A549 (cell line): ENCODE data around the gene TRIM26.

Source experiments
- NR3C1 ChIP-seq: fragments of >200 bp; sonication (Bioruptor Twin); formaldehyde crosslinking; IDR thresholded peaks from 3 replicates; pipeline ENCODE4 v1.6.1; 2017
- RCOR1 ChIP-seq: fragments of 150-350 bp; IDR thresholded peaks from 2 replicates; pipeline ENCODE4 v1.6.1; 2014; ENCODE audit warnings: antibody characterized with exemption, low read length, low read depth
- TF ChIP-seq, protein P1 (sequence below): fragments of >200 bp; sonication (Bioruptor Twin); formaldehyde crosslinking; IDR thresholded peaks from 3 replicates; pipeline ENCODE4 v1.5.1; 2016

GRCh38 chr6:30259140-30260035 lies 46.2 kb upstream of the TRIM26 start:
- TF ChIP-seq RCOR1 (no peak), NR3C1 (no peak)
- TF ChIP-seq, protein P1, sequence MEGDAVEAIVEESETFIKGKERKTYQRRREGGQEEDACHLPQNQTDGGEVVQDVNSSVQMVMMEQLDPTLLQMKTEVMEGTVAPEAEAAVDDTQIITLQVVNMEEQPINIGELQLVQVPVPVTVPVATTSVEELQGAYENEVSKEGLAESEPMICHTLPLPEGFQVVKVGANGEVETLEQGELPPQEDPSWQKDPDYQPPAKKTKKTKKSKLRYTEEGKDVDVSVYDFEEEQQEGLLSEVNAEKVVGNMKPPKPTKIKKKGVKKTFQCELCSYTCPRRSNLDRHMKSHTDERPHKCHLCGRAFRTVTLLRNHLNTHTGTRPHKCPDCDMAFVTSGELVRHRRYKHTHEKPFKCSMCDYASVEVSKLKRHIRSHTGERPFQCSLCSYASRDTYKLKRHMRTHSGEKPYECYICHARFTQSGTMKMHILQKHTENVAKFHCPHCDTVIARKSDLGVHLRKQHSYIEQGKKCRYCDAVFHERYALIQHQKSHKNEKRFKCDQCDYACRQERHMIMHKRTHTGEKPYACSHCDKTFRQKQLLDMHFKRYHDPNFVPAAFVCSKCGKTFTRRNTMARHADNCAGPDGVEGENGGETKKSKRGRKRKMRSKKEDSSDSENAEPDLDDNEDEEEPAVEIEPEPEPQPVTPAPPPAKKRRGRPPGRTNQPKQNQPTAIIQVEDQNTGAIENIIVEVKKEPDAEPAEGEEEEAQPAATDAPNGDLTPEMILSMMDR = peak; percentile 29; the same call in 2 of the 3 replicates
